HepG2 (cell line): ENCODE results near the gene ARHGAP45. TPM values are rescaled to one million over a fixed set of nuclear protein-coding genes. Genes with fewer than 3 reads are reported as not detected.

Source experiments
- AHDC1 ChIP-seq: sonication (generic); formaldehyde crosslinking; IDR thresholded peaks from 2 replicates; pipeline ENCODE4 v1.5.1; 2020; ENCODE audit warnings: mild to moderate bottlenecking, missing genetic modification reagents, borderline replicate concordance
- FOXA3 ChIP-seq: IDR thresholded peaks from 2 replicates; pipeline ENCODE4 v1.6.1; 2016; ENCODE audit warnings: missing genetic modification reagents, missing compliant biosample characterization
- HOXA7 ChIP-seq: sonication (generic); formaldehyde crosslinking; IDR thresholded peaks from 2 replicates; pipeline ENCODE4 v1.8.1; 2022; ENCODE audit warnings: mild to moderate bottlenecking, missing genetic modification reagents, moderate library complexity
- HOXD1 ChIP-seq: sonication (generic); formaldehyde crosslinking; IDR thresholded peaks from 2 replicates; pipeline ENCODE4 v1.5.0; 2020; ENCODE audit warnings: missing genetic modification reagents
- NCOR1 ChIP-seq: fragments of 200-600 bp; sonication (generic); IDR thresholded peaks from 2 replicates; pipeline ENCODE4 v1.7.0; 2017; ENCODE audit warnings: antibody characterized with exemption, low read length, borderline replicate concordance
- POLR2AphosphoS5 ChIP-seq: IDR thresholded peaks from 2 replicates; pipeline ENCODE4 v1.6.1; 2012; ENCODE audit warnings: low read depth, low read length
- SALL1 ChIP-seq: sonication (generic); formaldehyde crosslinking; IDR thresholded peaks from 2 replicates; pipeline ENCODE4 v1.8.0; 2022; ENCODE audit warnings: mild to moderate bottlenecking, missing genetic modification reagents
- SNAPC2 ChIP-seq: sonication (generic); formaldehyde crosslinking; IDR thresholded peaks from 2 replicates; pipeline ENCODE4 v1.8.1; 2022; ENCODE audit warnings: mild to moderate bottlenecking, missing genetic modification reagents
- SOX6 ChIP-seq, 2 experiments: fragments of 450-650 bp in 1 of 2; sonication (generic) in 1 of 2; formaldehyde crosslinking in 1 of 2; IDR thresholded peaks; 2 replicates each; pipeline versions ENCODE4 v1.4.0 to v1.6.1; 2017 to 2020; ENCODE audit warnings: antibody characterized with exemption in 1 of 2, mild to moderate bottlenecking in 1 of 2, missing genetic modification reagents in 1 of 2
- TARDBP ChIP-seq: sonication (generic); formaldehyde crosslinking; IDR thresholded peaks from 2 replicates; pipeline ENCODE4 v1.8.0; 2022; ENCODE audit warnings: mild to moderate bottlenecking, missing genetic modification reagents
- ZFP62 ChIP-seq: sonication (generic); formaldehyde crosslinking; IDR thresholded peaks from 2 replicates; pipeline ENCODE4 v1.4.0; 2020; ENCODE audit warnings: missing genetic modification reagents
- ZNF260 ChIP-seq: sonication (generic); formaldehyde crosslinking; IDR thresholded peaks from 2 replicates; pipeline ENCODE4 v1.4.0; 2020; ENCODE audit warnings: missing genetic modification reagents, low read depth, mild to moderate bottlenecking, borderline replicate concordance
- ZNF275 ChIP-seq: sonication (generic); formaldehyde crosslinking; IDR thresholded peaks from 2 replicates; pipeline ENCODE4 v1.8.0; 2022; ENCODE audit warnings: missing genetic modification reagents, mild to moderate bottlenecking, inconsistent platforms, borderline replicate concordance
- ZNF550 ChIP-seq: sonication (generic); formaldehyde crosslinking; IDR thresholded peaks from 2 replicates; pipeline ENCODE4 v1.4.0; 2020; ENCODE audit warnings: mild to moderate bottlenecking, missing genetic modification reagents, borderline replicate concordance
- ZNF749 ChIP-seq: sonication (generic); formaldehyde crosslinking; IDR thresholded peaks from 2 replicates; pipeline ENCODE4 v1.8.0; 2022; ENCODE audit warnings: mild to moderate bottlenecking, missing genetic modification reagents, moderate library complexity, borderline replicate concordance
- polyA plus RNA-seq, 8 experiments: library from polyadenylated mRNA; depleted of rRNA in 3 of 8; stranded (reverse) in 7 of 8; unstranded in 1 of 8; fragments of >200 nt; fragmentation: Illumina TruSeq in 4 of 8; extraction: Trizol in 4 of 8; gene quantifications; 2 replicates each; pipeline versions ENCODE4 v1.2.1 to v1.2.3, GENCODE V29; 2011 to 2016; ENCODE audit warnings: low read depth in 4 of 8, missing spikeins in 1 of 8, mixed read lengths in 1 of 8; ENCODE audit not compliant: insufficient read depth in 1 of 8
- total RNA-seq, 5 experiments: library from RNA; depleted of rRNA; stranded (reverse); fragments of >200 nt; fragmentation: Illumina TruSeq; extraction: Trizol; gene quantifications; 2 replicates each; pipeline ENCODE4 v1.2.3, GENCODE V29; 2016; ENCODE audit warnings: low read depth in 1 of 5
- TF ChIP-seq, protein P1 (sequence below): sonication (generic); IDR thresholded peaks from 2 replicates; pipeline ENCODE4 v1.6.1; 2016; ENCODE audit warnings: low read depth, borderline replicate concordance
- TF ChIP-seq, protein P2 (sequence below): sonication (generic); formaldehyde crosslinking; IDR thresholded peaks from 2 replicates; pipeline ENCODE4 v1.4.0; 2020; ENCODE audit warnings: mild to moderate bottlenecking, missing genetic modification reagents
- TF ChIP-seq, protein P3 (sequence below): sonication (generic); formaldehyde crosslinking; IDR thresholded peaks from 2 replicates; pipeline ENCODE4 v1.4.0; 2020; ENCODE audit warnings: missing genetic modification reagents

The ARHGAP45 gene
- total and polyA plus RNA-seq, 2 of the 13 experiments (the other 11 are each of a cell fraction or from before 2014, with no cell fraction given) = 0.84 to 32.0 TPM

- TF ChIP-seq AHDC1 (no peak), HOXD1 (no peak), ZNF275 (CRISPR knock-in tag) (peak; percentile 13; the same call in 1 of the 2 replicates), SALL1 (CRISPR knock-in tag) (peak; percentile 70), SNAPC2 (CRISPR knock-in tag) (no peak), ZNF260 (CRISPR knock-in tag) (no peak), ZNF550 (CRISPR knock-in tag) (no peak), SOX6 (IDR thresholded peaks at IDR 0.05) (no peak), SOX6 (CRISPR knock-in tag; IDR thresholded peaks at IDR 0.05) (no peak), NCOR1 (no peak; the same call in 1 of the 2 replicates), ZNF749 (no peak; the same call in 1 of the 2 replicates), HOXA7 (no peak), FOXA3 (CRISPR knock-in tag) (peak; percentile 38), TARDBP (CRISPR knock-in tag) (peak; percentile 21; the same call in 1 of the 2 replicates), ZFP62 (CRISPR knock-in tag) (no peak), POLR2AphosphoS5 (peak; percentile 85)
- TF ChIP-seq, protein P1, sequence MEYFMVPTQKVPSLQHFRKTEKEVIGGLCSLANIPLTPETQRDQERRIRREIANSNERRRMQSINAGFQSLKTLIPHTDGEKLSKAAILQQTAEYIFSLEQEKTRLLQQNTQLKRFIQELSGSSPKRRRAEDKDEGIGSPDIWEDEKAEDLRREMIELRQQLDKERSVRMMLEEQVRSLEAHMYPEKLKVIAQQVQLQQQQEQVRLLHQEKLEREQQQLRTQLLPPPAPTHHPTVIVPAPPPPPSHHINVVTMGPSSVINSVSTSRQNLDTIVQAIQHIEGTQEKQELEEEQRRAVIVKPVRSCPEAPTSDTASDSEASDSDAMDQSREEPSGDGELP = no peak
- TF ChIP-seq, protein P2, sequence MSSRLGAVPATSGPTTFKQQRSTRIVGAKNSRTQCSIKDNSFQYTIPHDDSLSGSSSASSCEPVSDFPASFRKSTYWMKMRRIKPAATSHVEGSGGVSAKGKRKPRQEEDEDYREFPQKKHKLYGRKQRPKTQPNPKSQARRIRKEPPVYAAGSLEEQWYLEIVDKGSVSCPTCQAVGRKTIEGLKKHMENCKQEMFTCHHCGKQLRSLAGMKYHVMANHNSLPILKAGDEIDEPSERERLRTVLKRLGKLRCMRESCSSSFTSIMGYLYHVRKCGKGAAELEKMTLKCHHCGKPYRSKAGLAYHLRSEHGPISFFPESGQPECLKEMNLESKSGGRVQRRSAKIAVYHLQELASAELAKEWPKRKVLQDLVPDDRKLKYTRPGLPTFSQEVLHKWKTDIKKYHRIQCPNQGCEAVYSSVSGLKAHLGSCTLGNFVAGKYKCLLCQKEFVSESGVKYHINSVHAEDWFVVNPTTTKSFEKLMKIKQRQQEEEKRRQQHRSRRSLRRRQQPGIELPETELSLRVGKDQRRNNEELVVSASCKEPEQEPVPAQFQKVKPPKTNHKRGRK (CRISPR knock-in tag) = no peak
- TF ChIP-seq, protein P3, sequence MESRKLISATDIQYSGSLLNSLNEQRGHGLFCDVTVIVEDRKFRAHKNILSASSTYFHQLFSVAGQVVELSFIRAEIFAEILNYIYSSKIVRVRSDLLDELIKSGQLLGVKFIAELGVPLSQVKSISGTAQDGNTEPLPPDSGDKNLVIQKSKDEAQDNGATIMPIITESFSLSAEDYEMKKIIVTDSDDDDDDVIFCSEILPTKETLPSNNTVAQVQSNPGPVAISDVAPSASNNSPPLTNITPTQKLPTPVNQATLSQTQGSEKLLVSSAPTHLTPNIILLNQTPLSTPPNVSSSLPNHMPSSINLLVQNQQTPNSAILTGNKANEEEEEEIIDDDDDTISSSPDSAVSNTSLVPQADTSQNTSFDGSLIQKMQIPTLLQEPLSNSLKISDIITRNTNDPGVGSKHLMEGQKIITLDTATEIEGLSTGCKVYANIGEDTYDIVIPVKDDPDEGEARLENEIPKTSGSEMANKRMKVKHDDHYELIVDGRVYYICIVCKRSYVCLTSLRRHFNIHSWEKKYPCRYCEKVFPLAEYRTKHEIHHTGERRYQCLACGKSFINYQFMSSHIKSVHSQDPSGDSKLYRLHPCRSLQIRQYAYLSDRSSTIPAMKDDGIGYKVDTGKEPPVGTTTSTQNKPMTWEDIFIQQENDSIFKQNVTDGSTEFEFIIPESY = no peak
These were observed 36.8 kb downstream of the ARHGAP45 start, which contains the start of gene GPX4 (continued) for GRCh38 chr19:1103708-1104310.
